Gastrocnemius medialis (tissue), 4 donors: ENCODE results near the gene PIR.

Experiments used
- CTCF ChIP-seq, 5 experiments: fragments of 450-650 bp in 3 of 5; fragments of 200-600 bp in 2 of 5; sonication (generic) in 2 of 5; IDR thresholded peaks in 4 of 5; conservative IDR thresholded peaks in 1 of 5; 1 replicate in 4 of 5; 2 replicates in 1 of 5; pipeline ENCODE4 v1.5.1; 2016 to 2019; ENCODE audit warnings: antibody characterized with exemption in 5 of 5, mild to moderate bottlenecking in 3 of 5, moderate library complexity in 3 of 5
- POLR2A ChIP-seq, 2 donors: fragments of 450-650 bp; IDR thresholded peaks; one replicate each; pipeline ENCODE4 v1.6.1; 2017; ENCODE audit warnings: antibody characterized with exemption in 2 of 2, mild to moderate bottlenecking in 2 of 2, moderate library complexity in 2 of 2

DNA sequence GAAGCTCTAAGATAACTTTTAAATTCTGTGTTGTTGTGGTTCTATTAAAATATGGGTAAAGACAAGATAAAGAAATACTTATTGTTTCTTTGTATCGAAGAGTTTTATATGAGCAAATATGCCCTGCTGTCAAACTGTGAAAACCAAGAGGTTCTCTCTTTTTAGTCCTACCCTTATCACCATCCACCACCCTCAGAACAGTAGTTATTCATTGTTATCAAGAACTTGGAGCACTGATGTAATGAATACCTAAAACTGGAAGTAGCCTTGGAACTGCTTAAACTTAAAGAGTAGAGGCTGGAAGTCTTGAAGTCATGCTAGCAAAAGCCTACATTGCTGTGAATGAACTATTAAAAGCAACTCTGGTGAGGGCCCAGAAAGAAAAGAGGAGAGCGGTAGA, 9.2 kb downstream of the PIR start:
- TF ChIP-seq CTCF (IDR thresholded peaks at IDR 0.05 in 4 of 5, conservative IDR thresholded peaks at IDR 0.05 in 1 of 5) (no peak), POLR2A (IDR thresholded peaks at IDR 0.05) (no peak)
